Measurements from ENCODE around the gene MATR3. TPM values are rescaled to one million over a fixed set of nuclear protein-coding genes. Genes with fewer than 3 reads are reported as not detected.
"Not testable (repeated sequence)": the region's sequence is repeated elsewhere in the genome, so short reads cannot be mapped to it uniquely, and the experiment has no call there.

Gene MATR3
- total RNA-seq, 2 donors from 2014 or later: 194 to 264 TPM

DNA sequence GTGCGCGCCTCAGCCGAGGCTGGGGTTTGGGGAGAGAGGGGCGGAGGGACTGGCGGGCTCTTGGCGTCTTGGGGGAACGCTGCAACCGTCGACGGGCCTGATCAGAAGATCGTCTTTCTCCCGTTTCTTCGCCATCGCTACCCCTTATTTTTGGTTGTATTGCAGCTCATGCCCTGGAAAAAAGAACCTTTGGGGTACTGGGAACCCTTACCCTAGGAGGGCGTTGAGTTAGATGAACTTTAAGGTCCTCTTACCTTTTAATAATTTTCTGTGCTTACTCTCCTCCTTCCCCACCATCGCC is 48.8 kb downstream of the MATR3 start:
- H3K4me3 ChIP-seq: peak overlapping the region; percentile 91
- DNase-seq (ENCODE audit: low spot score) (no peak), ATAC-seq (ENCODE audit: insufficient number of reproducible peaks, low FRiP score, low read depth) (no peak)
- H3K4me1 ChIP-seq (ENCODE audit: control insufficient read depth in 1 of 2, low read depth in 2 of 2): peaks cover 17 to 32% of the 10 kb centered on the region in 2 donors
- H3K36me3 ChIP-seq: no peaks in the 10 kb centered on the region
- H3K9me3 ChIP-seq: no peaks in the 10 kb centered on the region
- H3K27me3 ChIP-seq (replicated peaks; ENCODE audit: insufficient read depth): no peaks in the 10 kb centered on the region
- peak overlapping the region; percentile 95 to 97 for H3K27ac ChIP-seq
- TF ChIP-seq, protein P1, sequence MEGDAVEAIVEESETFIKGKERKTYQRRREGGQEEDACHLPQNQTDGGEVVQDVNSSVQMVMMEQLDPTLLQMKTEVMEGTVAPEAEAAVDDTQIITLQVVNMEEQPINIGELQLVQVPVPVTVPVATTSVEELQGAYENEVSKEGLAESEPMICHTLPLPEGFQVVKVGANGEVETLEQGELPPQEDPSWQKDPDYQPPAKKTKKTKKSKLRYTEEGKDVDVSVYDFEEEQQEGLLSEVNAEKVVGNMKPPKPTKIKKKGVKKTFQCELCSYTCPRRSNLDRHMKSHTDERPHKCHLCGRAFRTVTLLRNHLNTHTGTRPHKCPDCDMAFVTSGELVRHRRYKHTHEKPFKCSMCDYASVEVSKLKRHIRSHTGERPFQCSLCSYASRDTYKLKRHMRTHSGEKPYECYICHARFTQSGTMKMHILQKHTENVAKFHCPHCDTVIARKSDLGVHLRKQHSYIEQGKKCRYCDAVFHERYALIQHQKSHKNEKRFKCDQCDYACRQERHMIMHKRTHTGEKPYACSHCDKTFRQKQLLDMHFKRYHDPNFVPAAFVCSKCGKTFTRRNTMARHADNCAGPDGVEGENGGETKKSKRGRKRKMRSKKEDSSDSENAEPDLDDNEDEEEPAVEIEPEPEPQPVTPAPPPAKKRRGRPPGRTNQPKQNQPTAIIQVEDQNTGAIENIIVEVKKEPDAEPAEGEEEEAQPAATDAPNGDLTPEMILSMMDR (IDR thresholded peaks at IDR 0.05): no peak

DNA sequence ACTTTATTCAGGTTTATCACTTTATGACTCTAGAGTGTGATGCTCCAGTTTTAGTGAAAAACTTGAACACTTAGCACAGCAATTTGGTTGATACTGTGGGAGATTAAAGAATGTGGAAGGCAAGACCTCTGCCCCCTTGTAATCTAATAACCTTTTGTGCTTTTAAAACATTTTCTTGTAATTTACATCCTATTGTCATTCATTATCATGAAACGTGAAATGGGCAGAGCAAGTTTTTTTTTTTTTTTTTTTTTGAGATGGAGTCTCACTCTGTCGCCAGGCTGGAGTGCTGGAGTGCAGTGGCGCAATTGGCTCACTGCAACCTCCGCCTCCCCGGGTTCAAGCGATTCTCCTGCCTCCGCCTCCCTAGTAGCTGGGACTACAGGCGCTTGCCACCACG is 49.9 kb downstream of the MATR3 start:
- Histone ChIP-seq H3K4me3 (peak overlapping the region; percentile 91), H3K4me1 (ENCODE audit: control insufficient read depth in 1 of 2, low read depth in 2 of 2) (peaks cover 20 to 32% of the 10 kb centered on the region in 2 donors), H3K9me3 (no peaks in the 10 kb centered on the region), H3K27ac (no peak overlapping the region), H3K27me3 (replicated peaks; ENCODE audit: insufficient read depth) (no peaks in the 10 kb centered on the region), H3K36me3 (no peaks in the 10 kb centered on the region)
- DNase-seq (ENCODE audit: low spot score) (no peak), ATAC-seq (ENCODE audit: insufficient number of reproducible peaks, low FRiP score, low read depth) (no peak)
- TF ChIP-seq, protein P1 (IDR thresholded peaks at IDR 0.05): no peak

DNA sequence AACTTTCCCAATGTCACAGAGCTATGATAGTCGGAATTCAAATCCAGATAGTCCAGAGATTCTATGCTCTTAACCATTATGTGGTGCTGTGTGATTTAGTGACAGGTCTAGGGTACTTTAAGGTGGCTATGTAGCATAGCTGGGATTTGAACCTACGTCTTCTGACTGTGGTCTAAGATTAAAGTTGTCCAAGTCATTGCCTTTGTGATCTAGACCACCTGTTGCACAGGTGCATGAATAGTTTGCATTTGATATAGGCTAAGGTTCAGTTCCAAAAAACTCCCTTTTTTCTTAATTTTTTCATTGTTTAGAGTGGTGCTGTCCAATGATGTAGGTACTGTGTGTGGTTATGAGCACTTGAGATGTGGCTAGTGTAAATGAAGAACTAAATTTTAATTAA is 50.6 kb downstream of the MATR3 start:
- peaks cover 23 to 32% of the 10 kb centered on the region in 2 donors for H3K4me1 ChIP-seq (ENCODE audit: control insufficient read depth in 1 of 2, low read depth in 2 of 2)
- no peak for DNase-seq (ENCODE audit: low spot score)
- H3K27ac ChIP-seq: no peak overlapping the region
- H3K27me3 ChIP-seq (replicated peaks; ENCODE audit: insufficient read depth): no peaks in the 10 kb centered on the region
- no peaks in the 10 kb centered on the region for H3K9me3 ChIP-seq
- TF ChIP-seq, protein P1 (IDR thresholded peaks at IDR 0.05): no peak
- no peak for ATAC-seq (ENCODE audit: insufficient number of reproducible peaks, low FRiP score, low read depth)
- no peak overlapping the region for H3K4me3 ChIP-seq
- no peaks in the 10 kb centered on the region for H3K36me3 ChIP-seq

DNA sequence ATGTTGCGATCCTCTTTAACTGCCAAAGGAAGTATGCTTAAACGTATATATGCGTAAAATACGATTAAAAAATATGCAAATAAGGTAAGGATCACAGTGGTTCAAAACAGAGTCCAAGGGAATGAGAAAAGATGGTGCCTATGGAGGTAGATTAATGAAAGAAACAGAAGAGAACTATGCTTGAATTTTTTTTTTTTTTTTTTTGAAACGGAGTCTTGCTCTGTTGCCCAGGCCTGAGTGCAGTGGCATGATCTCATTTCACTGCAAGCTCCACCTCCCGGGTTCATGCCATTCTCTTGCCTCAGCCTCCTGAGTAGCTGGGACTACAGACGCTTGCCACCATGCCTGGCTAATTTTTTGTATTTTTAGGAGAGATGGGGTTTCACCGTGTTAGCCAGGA is 51.9 kb downstream of the MATR3 start:
- ATAC-seq (ENCODE audit: insufficient number of reproducible peaks, low FRiP score, low read depth); H3K36me3 ChIP-seq; H3K27me3 ChIP-seq (replicated peaks; ENCODE audit: insufficient read depth); H3K4me3 ChIP-seq; H3K9me3 ChIP-seq; H3K27ac ChIP-seq; DNase-seq (ENCODE audit: low spot score): not testable (repeated sequence)
- peaks cover 27 to 39% of the 10 kb centered on the region in 2 donors for H3K4me1 ChIP-seq (ENCODE audit: control insufficient read depth in 1 of 2, low read depth in 2 of 2)

DNA sequence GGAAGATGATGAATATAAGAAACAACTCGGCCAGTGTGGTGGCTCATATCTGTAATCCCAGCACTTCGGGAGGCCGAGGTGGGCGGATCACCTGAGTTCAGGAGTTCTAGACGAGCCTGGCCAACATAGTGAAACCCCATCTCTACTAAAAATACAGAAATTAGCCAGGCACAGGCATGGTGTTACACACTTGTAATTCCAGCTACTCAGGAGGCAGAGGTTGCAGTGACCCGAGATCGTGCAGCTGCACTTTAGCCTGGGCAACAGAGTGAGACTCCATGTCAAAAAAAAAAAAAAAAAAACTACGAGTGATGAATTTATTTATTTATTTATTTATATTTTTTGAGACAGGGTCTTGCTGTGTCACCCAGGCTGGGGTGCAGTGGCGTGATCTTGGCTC is 54.3 kb downstream of the MATR3 start:
- not testable (repeated sequence) for H3K27me3 ChIP-seq (replicated peaks; ENCODE audit: insufficient read depth); H3K36me3 ChIP-seq; ATAC-seq (ENCODE audit: insufficient number of reproducible peaks, low FRiP score, low read depth); H3K9me3 ChIP-seq; DNase-seq (ENCODE audit: low spot score); H3K27ac ChIP-seq; H3K4me3 ChIP-seq
- H3K4me1 ChIP-seq (ENCODE audit: control insufficient read depth in 1 of 2, low read depth in 2 of 2): peaks cover 25 to 28% of the 10 kb centered on the region in 2 donors

DNA sequence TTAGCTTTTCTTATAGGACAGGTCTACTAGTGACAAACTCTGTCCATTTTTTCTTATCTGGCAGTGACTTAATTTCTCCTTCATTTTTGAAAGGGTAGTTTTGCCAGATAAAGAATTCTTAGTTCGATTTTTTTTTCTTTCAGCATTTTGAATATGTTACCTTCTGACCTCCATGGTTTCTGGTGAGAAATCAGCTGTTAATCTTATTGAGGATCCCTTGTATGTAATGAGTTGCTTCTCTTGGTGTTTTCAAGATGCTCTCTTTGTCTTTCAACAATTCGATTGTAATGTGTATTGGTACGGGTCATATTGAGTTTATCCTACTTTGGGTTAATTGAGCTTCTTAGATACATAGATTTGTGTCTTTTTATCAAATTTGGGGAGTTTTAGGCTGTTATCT is 60.6 kb downstream of the MATR3 start:
- DNase-seq (ENCODE audit: low spot score) (no peak), ATAC-seq (ENCODE audit: insufficient number of reproducible peaks, low FRiP score, low read depth) (no peak)
- TF ChIP-seq, protein P1 (IDR thresholded peaks at IDR 0.05): no peak
- H3K4me1 ChIP-seq (ENCODE audit: control insufficient read depth in 1 of 2, low read depth in 2 of 2): peaks cover 4 to 10% of the 10 kb centered on the region in 2 donors
- no peaks in the 10 kb centered on the region for H3K9me3 ChIP-seq
- H3K36me3 ChIP-seq: no peaks in the 10 kb centered on the region
- no peak overlapping the region for H3K4me3 ChIP-seq
- H3K27ac ChIP-seq: no peak overlapping the region
- H3K27me3 ChIP-seq (replicated peaks; ENCODE audit: insufficient read depth): no peaks in the 10 kb centered on the region

DNA sequence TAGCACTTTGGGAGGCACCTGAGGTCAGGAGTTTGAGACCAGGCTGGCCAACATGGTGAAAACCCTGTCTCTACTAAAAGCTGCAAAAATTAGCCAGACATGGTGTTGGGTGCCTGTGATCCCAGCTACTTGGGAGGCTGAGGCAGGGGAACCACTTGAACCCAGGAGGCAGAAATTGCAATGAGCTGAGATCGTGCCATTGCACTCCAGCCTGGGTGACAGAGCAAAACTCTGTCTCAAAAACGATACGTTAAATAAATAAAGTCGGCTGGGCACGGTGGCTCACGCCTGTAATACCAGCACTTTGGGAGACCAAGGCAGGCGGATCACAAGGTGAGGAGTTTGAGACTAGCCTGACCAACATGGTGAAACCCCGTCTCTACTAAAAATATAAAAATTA is 62.4 kb downstream of the MATR3 start:
- H3K27me3 ChIP-seq (replicated peaks; ENCODE audit: insufficient read depth); DNase-seq (ENCODE audit: low spot score): not testable (repeated sequence)

More for the DNA sequence above, 62.4 kb downstream of the MATR3 start:
- H3K9me3 ChIP-seq; H3K4me1 ChIP-seq (ENCODE audit: control insufficient read depth in 1 of 2, low read depth in 2 of 2); ATAC-seq (ENCODE audit: insufficient number of reproducible peaks, low FRiP score, low read depth); H3K27ac ChIP-seq; H3K36me3 ChIP-seq; H3K4me3 ChIP-seq: not testable (repeated sequence)
